Putamen (tissue), 1 donor: ENCODE measurements around the gene CEP83.
"Not testable (repeated sequence)": the region's sequence is repeated elsewhere in the genome, so short reads cannot be mapped to it uniquely, and the experiment has no call there.

Source experiments
- DNase-seq: peaks from one replicate; pipeline ENCODE4 v3.0.0-alpha.2; 2016; ENCODE audit warnings: low spot score

The CEP83 gene

GRCh38 chr12:94379479-94380113, 80.1 kb downstream of the CEP83 start:
- DNase-seq, result no peak

GRCh38 chr12:94377599-94377998, 82.1 kb downstream of the CEP83 start:
- no peak for DNase-seq

- DNase-seq, result no peak
Measured at GRCh38 chr12:94374124-94374523, 85.5 kb downstream of the CEP83 start.

- DNase-seq, result no peak
Measured at GRCh38 chr12:94372461-94372860, 87.2 kb downstream of the CEP83 start.

GRCh38 chr12:94362653-94363052, 97.0 kb downstream of the CEP83 start:
- no peak for DNase-seq

- DNase-seq, result no peak
Measured at GRCh38 chr12:94359761-94360160, 99.9 kb downstream of the CEP83 start.

GRCh38 chr12:94353130-94353529, 106.5 kb downstream of the CEP83 start:
- DNase-seq, result no peak

GRCh38 chr12:94340573-94340972, 119.1 kb downstream of the CEP83 start:
- DNase-seq, result no peak

- no peak for DNase-seq
Measured at GRCh38 chr12:94338006-94338794, 121.5 kb downstream of the CEP83 start.

- no peak for DNase-seq
Measured at GRCh38 chr12:94336211-94336925, 123.3 kb downstream of the CEP83 start.

- no peak for DNase-seq
Measured at GRCh38 chr12:94333396-94333795, 126.3 kb downstream of the CEP83 start.

GRCh38 chr12:94329366-94329765, 130.3 kb downstream of the CEP83 start:
- no peak for DNase-seq

- DNase-seq, result no peak
Measured at GRCh38 chr12:94327809-94328208, 131.9 kb downstream of the CEP83 start.

- no peak for DNase-seq
Measured at GRCh38 chr12:94326727-94327126, 132.9 kb downstream of the CEP83 start.

GRCh38 chr12:94326234-94326633, 133.4 kb downstream of the CEP83 start:
- no peak for DNase-seq

GRCh38 chr12:94322346-94322745, 137.3 kb downstream of the CEP83 start:
- DNase-seq, result no peak

- no peak for DNase-seq
Measured at GRCh38 chr12:94320109-94320508, 139.6 kb downstream of the CEP83 start.

GRCh38 chr12:94318181-94318580, 141.5 kb downstream of the CEP83 start:
- DNase-seq, result no peak

- DNase-seq, result not testable (repeated sequence)
Measured at GRCh38 chr12:94316600-94316999, 143.1 kb downstream of the CEP83 start.

GRCh38 chr12:94312378-94312777, 147.3 kb downstream of the CEP83 start:
- no peak for DNase-seq

- no peak for DNase-seq
Measured at GRCh38 chr12:94309373-94309772, 150.3 kb downstream of the CEP83 start.

- no peak for DNase-seq
Measured at GRCh38 chr12:94308612-94309011, 151.1 kb downstream of the CEP83 start.
